Colonic mucosa (tissue), 4 donors: Measurements from ENCODE around the gene KCND3. TPM values are rescaled to one million over a fixed set of nuclear protein-coding genes. Genes with fewer than 3 reads are reported as not detected.

ENCODE experiments used
- DNase-seq: peaks from one replicate; pipeline ENCODE4 v3.0.0-alpha.2; 2020
- H3K27ac ChIP-seq: fragments of 200-600 bp; one replicate; pipeline ENCODE4 v1.8.0; 2021
- H3K27me3 ChIP-seq: fragments of 200-600 bp; one replicate; pipeline ENCODE4 v1.8.0; 2021
- H3K36me3 ChIP-seq: fragments of 200-600 bp; one replicate; pipeline ENCODE4 v1.8.0; 2021
- H3K4me1 ChIP-seq: fragments of 200-600 bp; one replicate; pipeline ENCODE4 v1.8.0; 2021; ENCODE audit warnings: mild to moderate bottlenecking
- H3K4me3 ChIP-seq: fragments of 200-600 bp; one replicate; pipeline ENCODE4 v1.8.0; 2021
- H3K9ac ChIP-seq, 2 donors: one replicate each; pipeline ENCODE4 v1.7.0; 2013; ENCODE audit warnings: control low read depth in 2 of 2, low read depth in 2 of 2, low read length in 2 of 2
- H3K9me3 ChIP-seq: fragments of 200-600 bp; one replicate; pipeline ENCODE4 v1.8.0; 2021
- intact Hi-C: fragments of 100-400 bp; cut with DNase I; formaldehyde crosslinking; loops from one replicate; pipeline ENCODE4 v1.14.1; 2022
- total RNA-seq, 2 donors: library from RNA; stranded (reverse); fragmentation: NEBNext Ultra II Directional in 1 of 2; extraction: Animal tissue kit (Norgen Biotek cat#: 25700) in 1 of 2; gene quantifications; one replicate each; pipeline ENCODE4 v1.2.1, GENCODE V29; 2021
- TF ChIP-seq, protein P1 (sequence below): fragments of 200-600 bp; IDR thresholded peaks from one replicate; pipeline ENCODE4 v1.8.0; 2022; ENCODE audit warnings: antibody characterized with exemption, mild to moderate bottlenecking
- donor health status: healthy.
- donor health status: DM: no; HTN: no; CAD: no.
- donor health status: DM: no; HTN: no; CAD: no.

Gene KCND3
- total RNA-seq, 2 donors from 2014 or later, result 0.94 to 3.5 TPM

DNA sequence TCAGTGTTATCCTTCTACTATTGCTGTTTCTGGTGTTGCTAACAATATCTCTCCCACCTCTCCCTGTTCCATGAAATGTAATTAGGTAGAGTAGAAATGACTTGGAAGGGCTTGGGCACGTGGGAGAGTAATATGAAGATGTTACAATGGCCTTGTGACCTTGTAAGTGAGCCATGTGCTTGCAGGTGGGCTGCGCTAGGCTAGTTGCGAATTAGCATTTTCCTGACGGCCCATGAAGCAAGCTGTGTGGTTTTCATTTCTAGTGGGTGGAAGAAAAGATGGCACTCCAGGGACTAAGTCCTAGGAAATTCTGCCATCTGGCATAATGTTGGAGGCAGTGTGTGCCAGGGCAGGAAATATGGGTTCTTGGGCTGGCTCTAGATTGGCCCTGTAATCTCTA, 241.5 kb downstream of the KCND3 start:
- Histone ChIP-seq H3K4me3 (no peak overlapping the region), H3K4me1 (no peaks in the 10 kb centered on the region), H3K27me3 (no peaks in the 10 kb centered on the region), H3K27ac (no peak overlapping the region), H3K9me3 (no peaks in the 10 kb centered on the region), H3K9ac (no peak overlapping the region), H3K36me3 (no peaks in the 10 kb centered on the region)
- DNase-seq, result no peak
- intact Hi-C loops, result loop anchor here (2.0 to 5.0 kb wide), 2 partner anchors 241 to 267 kb away; no protein-coding TSS in a partner anchor
- TF ChIP-seq, protein P1, sequence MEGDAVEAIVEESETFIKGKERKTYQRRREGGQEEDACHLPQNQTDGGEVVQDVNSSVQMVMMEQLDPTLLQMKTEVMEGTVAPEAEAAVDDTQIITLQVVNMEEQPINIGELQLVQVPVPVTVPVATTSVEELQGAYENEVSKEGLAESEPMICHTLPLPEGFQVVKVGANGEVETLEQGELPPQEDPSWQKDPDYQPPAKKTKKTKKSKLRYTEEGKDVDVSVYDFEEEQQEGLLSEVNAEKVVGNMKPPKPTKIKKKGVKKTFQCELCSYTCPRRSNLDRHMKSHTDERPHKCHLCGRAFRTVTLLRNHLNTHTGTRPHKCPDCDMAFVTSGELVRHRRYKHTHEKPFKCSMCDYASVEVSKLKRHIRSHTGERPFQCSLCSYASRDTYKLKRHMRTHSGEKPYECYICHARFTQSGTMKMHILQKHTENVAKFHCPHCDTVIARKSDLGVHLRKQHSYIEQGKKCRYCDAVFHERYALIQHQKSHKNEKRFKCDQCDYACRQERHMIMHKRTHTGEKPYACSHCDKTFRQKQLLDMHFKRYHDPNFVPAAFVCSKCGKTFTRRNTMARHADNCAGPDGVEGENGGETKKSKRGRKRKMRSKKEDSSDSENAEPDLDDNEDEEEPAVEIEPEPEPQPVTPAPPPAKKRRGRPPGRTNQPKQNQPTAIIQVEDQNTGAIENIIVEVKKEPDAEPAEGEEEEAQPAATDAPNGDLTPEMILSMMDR, result no peak

GRCh38 chr1:111747282-111747734, 242.2 kb downstream of the KCND3 start:
- Histone ChIP-seq H3K27me3 (no peaks in the 10 kb centered on the region), H3K27ac (no peak overlapping the region), H3K4me3 (no peak overlapping the region), H3K36me3 (no peaks in the 10 kb centered on the region), H3K9me3 (no peaks in the 10 kb centered on the region), H3K4me1 (no peaks in the 10 kb centered on the region), H3K9ac (no peak overlapping the region)
- TF ChIP-seq, protein P1, result peak; percentile 64
- peak; percentile 89 for DNase-seq
- intact Hi-C loops, result loop anchor here (2.0 to 5.0 kb wide), 2 partner anchors 240 to 267 kb away; no protein-coding TSS in a partner anchor

- TF ChIP-seq, protein P1, result no peak
- no peak overlapping the region for H3K27ac ChIP-seq
- H3K9me3 ChIP-seq, result no peaks in the 10 kb centered on the region
- H3K4me1 ChIP-seq, result no peaks in the 10 kb centered on the region
- no peak overlapping the region for H3K9ac ChIP-seq
- intact Hi-C loops, result loop anchor here (2.0 to 5.0 kb wide), 2 partner anchors 239 to 266 kb away; no protein-coding TSS in a partner anchor
- H3K27me3 ChIP-seq, result no peaks in the 10 kb centered on the region
- DNase-seq, result no peak
- H3K36me3 ChIP-seq, result no peaks in the 10 kb centered on the region
- H3K4me3 ChIP-seq, result no peak overlapping the region
Measured at GRCh38 chr1:111746614-111746999, 242.9 kb downstream of the KCND3 start.

DNA sequence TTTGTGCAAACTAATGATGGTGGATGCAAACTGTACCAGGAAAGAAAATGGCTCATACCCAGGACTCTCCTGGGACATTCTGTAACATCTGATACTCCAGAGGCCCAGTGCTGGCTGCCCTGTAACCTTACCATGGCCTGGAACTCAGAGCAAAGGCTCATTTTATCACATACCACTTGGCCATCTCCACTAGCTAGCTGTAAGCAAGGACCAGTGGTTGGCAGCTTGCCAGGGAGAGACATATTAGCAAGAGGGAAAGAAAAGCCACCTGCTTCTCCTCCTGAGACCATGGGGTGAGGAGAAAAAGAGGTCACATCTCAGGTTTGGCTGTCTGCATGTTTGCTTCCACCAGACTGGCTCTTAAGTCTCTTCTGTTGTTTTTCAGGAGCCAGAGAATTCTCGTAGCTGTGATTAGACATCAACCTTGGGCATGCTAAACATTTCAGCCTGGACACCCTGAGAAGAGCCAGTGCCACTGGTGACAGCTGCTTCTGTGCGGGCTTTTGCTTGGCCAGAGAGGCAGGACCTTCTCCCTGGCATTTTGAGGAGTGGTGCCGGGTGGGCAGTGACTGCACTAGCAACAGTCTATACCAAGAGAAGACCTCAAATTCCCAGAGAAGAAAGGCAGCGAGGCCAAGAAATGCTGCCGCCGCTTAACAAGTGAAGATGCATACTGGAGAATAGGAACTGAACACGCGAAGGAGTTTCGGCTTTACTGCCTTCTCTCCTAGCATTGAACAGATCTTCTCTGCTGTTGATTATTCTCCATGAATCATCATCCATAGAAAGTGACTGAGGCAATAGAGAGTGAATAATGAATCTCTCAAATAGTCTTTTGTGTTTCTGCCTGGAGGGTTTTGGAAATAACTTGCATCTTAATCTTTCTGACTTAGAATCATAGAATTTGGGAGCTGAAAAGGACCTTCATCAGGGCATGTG, 243.5 kb downstream of the KCND3 start:
- Histone ChIP-seq H3K27me3 (no peaks in the 10 kb centered on the region), H3K27ac (no peak overlapping the region), H3K4me1 (no peaks in the 10 kb centered on the region), H3K4me3 (no peak overlapping the region), H3K9me3 (no peaks in the 10 kb centered on the region), H3K36me3 (no peaks in the 10 kb centered on the region), H3K9ac (no peak overlapping the region)
- intact Hi-C loops, result loop anchor here (2.0 to 5.0 kb wide), 2 partner anchors 239 to 265 kb away; no protein-coding TSS in a partner anchor
- no peak for DNase-seq
- TF ChIP-seq, protein P1, result no peak

DNA sequence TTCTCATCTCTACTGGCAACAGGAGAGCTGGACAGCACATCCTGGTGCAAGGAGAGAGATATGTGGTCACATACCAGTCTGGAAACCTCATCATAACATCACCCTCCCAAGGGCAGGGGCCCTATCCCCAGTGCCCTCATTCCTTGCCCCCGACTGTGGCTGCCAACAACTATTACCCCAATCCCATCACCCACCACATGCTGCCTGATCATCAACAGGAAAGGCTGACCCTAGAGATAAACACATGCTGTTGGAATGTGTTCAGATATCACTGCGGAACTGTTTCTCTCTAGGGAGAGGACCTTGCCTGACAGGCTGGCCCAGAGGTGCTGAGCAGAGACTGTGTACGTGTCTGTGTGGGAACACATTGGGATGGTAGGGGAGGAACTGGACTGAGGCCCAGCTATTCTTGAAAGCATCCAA, 245.8 kb downstream of the KCND3 start:
- Histone ChIP-seq H3K9me3 (no peaks in the 10 kb centered on the region), H3K4me3 (no peak overlapping the region), H3K36me3 (no peaks in the 10 kb centered on the region), H3K27ac (no peak overlapping the region), H3K9ac (no peak overlapping the region), H3K4me1 (no peaks in the 10 kb centered on the region), H3K27me3 (no peaks in the 10 kb centered on the region)
- no peak for DNase-seq
- intact Hi-C loops, result no loop called here
- TF ChIP-seq, protein P1, result no peak
